WERI-Rb-1 (cell line): ENCODE results near the gene TASP1.
"Not testable (repeated sequence)": the region's sequence is repeated elsewhere in the genome, so short reads cannot be mapped to it uniquely, and the experiment has no call there.

Source experiments
- DNase-seq: peaks from one replicate; pipeline ENCODE4 v3.0.0-alpha.2; 2020
- H3K27ac ChIP-seq: fragments of 250-450 bp; sonication (Bioruptor Pico); 2 replicates; pipeline ENCODE4 v1.5.1; 2020; ENCODE audit warnings: mild to moderate bottlenecking, moderate library complexity
- H3K27me3 ChIP-seq: fragments of 250-450 bp; sonication (Bioruptor Pico); 2 replicates; pipeline ENCODE4 v1.5.1; 2021; ENCODE audit warnings: mild to moderate bottlenecking, low read depth, moderate library complexity; ENCODE audit not compliant: insufficient read depth, severe bottlenecking
- H3K36me3 ChIP-seq: fragments of 250-450 bp; sonication (Bioruptor Pico); 2 replicates; pipeline ENCODE4 v1.5.1; 2020; ENCODE audit warnings: mild to moderate bottlenecking, moderate library complexity
- H3K4me3 ChIP-seq: 2 replicates; pipeline ENCODE4 v1.5.1; 2011; ENCODE audit warnings: low read depth, mild to moderate bottlenecking, control low read depth, low read length
- H3K9me3 ChIP-seq: fragments of 250-450 bp; sonication (Bioruptor Pico); 2 replicates; pipeline ENCODE4 v1.5.1; 2021; ENCODE audit warnings: mild to moderate bottlenecking, moderate library complexity; ENCODE audit not compliant: severe bottlenecking
- TF ChIP-seq, protein P1 (sequence below): IDR thresholded peaks from 2 replicates; pipeline ENCODE4 v1.5.1; 2011; ENCODE audit warnings: low read depth, mild to moderate bottlenecking, control low read depth, inconsistent platforms, low read length

The TASP1 gene

DNA sequence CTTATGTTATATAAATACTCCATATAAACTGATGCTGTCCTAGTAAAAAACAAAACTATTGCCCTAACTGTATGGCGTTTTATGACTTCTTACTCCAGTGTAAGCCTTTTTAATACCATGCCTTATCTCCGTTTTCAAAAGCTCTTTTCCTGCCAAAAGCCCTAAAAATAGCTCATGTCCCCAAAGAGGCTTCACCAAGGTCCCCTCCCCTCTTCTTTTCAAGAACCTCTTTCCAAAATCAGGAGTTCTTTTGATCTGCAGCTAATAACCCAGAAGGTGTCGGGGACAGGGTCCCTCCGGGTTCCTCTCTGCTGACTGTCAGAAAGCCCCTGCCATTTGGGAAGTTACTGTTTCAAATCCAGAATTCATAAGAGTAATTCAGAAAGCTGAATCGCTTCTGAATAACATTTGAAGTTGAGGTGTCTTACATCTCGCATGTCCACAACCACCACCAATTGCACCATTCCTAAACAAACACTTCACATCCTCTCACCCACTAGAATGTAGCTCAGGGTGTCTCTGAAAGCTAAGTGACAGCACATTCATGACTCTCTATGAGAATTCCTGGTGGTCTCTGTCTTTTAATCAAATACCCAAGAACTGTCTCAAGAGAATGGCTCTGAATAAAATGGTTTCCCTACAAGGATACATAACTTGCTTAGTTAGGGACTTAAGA, 13.3 kb downstream of the TASP1 start:
- Histone ChIP-seq H3K36me3 (0 out of 2 replicates have a peak, but pooled peaks cover 3% of the 10 kb centered on the region), H3K27me3 (no peaks in the 10 kb centered on the region), H3K4me3 (no peak overlapping the region), H3K27ac (no peak overlapping the region), H3K9me3 (no peaks in the 10 kb centered on the region)
- no peak for DNase-seq
- TF ChIP-seq, protein P1, sequence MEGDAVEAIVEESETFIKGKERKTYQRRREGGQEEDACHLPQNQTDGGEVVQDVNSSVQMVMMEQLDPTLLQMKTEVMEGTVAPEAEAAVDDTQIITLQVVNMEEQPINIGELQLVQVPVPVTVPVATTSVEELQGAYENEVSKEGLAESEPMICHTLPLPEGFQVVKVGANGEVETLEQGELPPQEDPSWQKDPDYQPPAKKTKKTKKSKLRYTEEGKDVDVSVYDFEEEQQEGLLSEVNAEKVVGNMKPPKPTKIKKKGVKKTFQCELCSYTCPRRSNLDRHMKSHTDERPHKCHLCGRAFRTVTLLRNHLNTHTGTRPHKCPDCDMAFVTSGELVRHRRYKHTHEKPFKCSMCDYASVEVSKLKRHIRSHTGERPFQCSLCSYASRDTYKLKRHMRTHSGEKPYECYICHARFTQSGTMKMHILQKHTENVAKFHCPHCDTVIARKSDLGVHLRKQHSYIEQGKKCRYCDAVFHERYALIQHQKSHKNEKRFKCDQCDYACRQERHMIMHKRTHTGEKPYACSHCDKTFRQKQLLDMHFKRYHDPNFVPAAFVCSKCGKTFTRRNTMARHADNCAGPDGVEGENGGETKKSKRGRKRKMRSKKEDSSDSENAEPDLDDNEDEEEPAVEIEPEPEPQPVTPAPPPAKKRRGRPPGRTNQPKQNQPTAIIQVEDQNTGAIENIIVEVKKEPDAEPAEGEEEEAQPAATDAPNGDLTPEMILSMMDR: no peak

DNA sequence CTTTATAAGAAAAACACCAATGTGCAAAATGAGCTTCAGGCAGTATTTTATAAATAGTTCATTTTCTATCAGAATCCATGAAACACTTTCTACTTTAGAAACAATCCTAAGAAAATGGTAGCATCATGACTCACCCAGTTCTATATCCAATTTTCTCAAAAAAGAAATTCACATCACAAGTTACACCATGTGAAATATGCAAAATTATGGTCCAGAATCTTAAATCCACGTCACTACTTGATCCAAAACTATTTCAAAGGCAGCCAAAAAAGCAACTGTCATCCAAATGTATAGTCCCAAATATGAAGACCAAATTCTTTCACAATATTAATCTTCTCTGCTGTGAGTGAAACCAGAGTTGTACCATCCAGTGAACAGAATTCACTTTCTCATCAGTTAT, 19.3 kb downstream of the TASP1 start:
- H3K27ac ChIP-seq, DNase-seq: not testable (repeated sequence)

DNA sequence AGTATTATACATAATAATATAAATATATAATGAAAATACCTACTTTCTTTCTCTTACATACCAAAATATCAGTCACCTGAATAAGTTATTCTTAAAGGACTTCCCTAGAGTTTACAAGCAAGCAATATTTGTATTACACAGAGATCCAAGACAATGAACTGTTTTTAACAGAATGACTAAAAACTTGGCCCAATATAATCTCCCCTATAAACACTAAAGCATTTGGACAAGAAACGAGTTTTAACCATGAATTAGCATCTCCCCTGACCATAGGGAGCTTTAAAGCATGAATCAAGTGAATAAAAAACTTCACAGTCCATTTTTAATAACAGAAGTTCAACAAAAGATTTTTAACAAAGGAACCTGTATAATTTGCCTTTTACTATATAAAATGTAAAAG, 20.3 kb downstream of the TASP1 start:
- H3K27ac ChIP-seq, H3K9me3 ChIP-seq, H3K27me3 ChIP-seq, H3K36me3 ChIP-seq, DNase-seq, H3K4me3 ChIP-seq: not testable (repeated sequence)

More for the DNA sequence above, 19.3 kb downstream of the TASP1 start:
- H3K9me3 ChIP-seq, H3K27me3 ChIP-seq, H3K36me3 ChIP-seq, H3K4me3 ChIP-seq: not testable (repeated sequence)

DNA sequence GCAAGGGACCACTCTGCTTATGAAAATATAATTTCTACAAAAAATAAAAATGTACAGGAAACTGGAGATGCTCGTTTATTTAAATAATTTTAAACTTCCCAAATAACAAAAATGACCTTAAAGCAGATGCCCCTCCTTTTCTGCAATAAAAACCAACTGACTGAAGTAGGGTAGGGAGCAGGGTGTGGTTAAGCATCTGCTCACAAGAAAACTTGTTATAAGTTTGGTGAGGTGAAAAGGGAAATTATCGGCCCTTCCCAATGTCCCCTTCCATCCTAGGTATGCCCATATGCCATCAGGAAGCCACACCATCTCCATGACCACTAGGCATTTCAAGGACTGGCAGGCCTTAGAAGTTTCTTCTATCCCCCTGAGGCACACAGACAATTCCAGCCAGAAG, 21.1 kb downstream of the TASP1 start:
- not testable (repeated sequence) for H3K27ac ChIP-seq, H3K9me3 ChIP-seq, H3K27me3 ChIP-seq, H3K36me3 ChIP-seq, DNase-seq, H3K4me3 ChIP-seq

DNA sequence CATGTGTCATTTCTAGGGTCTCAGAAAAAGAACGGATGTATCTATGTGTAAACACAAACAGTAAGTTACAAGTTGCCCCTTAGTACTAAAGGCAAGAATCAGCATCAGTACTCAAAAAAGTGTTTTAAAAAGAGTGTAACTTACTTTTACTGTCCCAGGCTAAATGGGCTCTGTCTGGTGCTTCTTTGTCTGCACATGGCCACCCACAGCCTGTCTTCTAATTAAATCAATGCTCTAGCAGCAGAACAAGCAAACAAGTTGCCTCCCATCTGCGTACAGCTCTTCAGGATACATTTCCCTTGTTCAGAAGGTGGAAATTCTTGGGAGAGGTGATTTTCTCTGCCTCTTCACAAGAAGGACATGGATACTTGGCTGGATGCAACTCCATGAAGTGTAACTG, 22.0 kb downstream of the TASP1 start:
- H3K27me3 ChIP-seq, H3K4me3 ChIP-seq, H3K9me3 ChIP-seq, H3K36me3 ChIP-seq, DNase-seq, H3K27ac ChIP-seq: not testable (repeated sequence)

DNA sequence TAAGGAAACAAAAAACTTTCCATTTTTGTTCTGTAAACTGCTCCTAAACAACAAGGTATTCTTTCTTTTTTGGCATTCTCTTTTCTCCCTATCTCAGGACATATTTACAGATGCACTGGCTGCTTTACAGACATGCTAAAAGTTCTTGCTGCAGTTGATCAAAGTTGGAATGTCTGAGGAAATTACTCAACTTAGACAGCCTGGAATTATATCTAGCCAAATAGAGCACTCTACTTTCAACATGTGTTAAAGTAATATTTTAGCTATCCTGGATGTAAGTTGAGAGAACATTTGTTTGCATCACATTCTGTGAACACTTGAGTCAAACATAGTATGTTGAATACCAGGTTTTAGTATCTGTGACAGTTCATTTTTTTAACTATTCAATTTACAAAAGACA, 24.8 kb downstream of the TASP1 start:
- Histone ChIP-seq H3K4me3 (no peak overlapping the region), H3K27me3 (no peaks in the 10 kb centered on the region), H3K9me3 (no peaks in the 10 kb centered on the region), H3K27ac (no peak overlapping the region), H3K36me3 (no peaks in the 10 kb centered on the region)
- no peak for DNase-seq
- TF ChIP-seq, protein P1: no peak

DNA sequence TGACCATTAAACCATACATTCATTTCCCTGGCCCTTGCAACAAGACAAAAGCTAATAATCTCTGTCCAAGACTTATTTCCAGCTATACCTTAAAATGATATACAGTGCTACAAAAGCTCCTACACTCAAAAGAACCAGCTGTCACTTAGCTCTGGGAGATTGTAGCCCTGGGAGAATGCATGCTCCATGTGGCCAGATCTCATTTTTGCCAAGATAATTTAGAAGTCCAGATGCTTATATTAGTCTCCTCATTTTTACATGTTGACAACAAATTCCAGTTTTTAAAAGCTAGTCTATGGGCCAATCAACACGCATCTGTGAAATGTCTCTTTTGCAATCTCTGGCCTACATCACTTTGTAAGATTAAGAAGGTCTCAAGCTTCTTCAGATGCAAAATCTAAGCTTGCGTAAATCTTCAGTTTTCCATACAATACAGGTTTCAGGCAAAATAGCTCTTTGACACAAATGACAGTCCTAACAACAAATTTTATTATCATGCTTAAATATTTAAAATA, 27.1 kb downstream of the TASP1 start:
- H3K4me3 ChIP-seq: no peak overlapping the region
- no peak for DNase-seq
- H3K27ac ChIP-seq: no peak overlapping the region
- no peaks in the 10 kb centered on the region for H3K27me3 ChIP-seq
- TF ChIP-seq, protein P1: no peak
- no peaks in the 10 kb centered on the region for H3K36me3 ChIP-seq
- no peaks in the 10 kb centered on the region for H3K9me3 ChIP-seq

DNA sequence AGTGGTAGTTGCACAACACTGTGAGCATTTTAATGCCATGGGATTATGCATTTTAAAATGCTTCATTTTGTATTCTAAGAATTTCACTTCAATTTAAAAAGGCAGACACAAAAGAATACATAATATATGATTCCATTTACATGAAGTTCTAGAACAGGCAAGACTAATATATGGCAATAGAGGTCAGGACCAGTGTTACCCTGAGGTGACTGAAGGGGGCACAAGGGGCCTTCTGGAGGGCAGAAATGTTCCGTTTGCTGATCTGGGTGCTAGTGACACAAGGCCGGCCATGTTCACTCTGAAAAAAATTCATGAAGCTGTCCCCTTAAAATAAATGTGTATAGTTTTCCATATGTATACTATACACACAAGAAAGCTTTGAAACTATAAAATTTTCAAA, 28.5 kb downstream of the TASP1 start:
- Histone ChIP-seq H3K36me3 (no peaks in the 10 kb centered on the region), H3K4me3 (no peak overlapping the region), H3K27me3 (no peaks in the 10 kb centered on the region), H3K9me3 (no peaks in the 10 kb centered on the region), H3K27ac (no peak overlapping the region)
- DNase-seq: peak; percentile 22
- TF ChIP-seq, protein P1: peak; percentile 37; the same call in 1 of the 2 replicates
